ENCODE results near the gene LRRC59.

DNA sequence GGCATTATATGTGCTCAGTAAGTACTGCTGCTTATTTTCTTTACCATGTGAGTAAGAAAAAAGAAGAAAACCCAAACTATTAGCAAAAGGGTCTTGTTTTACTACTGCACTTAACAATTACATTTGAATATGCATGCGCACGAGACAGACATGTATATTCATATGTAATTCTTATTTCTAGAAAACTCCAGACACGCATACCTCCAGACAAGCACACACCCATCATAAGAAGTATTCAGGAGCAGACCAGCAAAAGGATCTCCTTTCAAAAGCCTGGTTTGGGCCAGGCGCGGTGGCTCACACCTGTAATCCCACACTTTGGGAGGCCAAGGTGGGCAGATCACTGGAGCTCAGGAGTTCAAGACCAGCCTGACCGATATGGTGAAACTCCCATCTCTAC, 7.8 kb downstream of the LRRC59 start:
- TF ChIP-seq, protein P1, sequence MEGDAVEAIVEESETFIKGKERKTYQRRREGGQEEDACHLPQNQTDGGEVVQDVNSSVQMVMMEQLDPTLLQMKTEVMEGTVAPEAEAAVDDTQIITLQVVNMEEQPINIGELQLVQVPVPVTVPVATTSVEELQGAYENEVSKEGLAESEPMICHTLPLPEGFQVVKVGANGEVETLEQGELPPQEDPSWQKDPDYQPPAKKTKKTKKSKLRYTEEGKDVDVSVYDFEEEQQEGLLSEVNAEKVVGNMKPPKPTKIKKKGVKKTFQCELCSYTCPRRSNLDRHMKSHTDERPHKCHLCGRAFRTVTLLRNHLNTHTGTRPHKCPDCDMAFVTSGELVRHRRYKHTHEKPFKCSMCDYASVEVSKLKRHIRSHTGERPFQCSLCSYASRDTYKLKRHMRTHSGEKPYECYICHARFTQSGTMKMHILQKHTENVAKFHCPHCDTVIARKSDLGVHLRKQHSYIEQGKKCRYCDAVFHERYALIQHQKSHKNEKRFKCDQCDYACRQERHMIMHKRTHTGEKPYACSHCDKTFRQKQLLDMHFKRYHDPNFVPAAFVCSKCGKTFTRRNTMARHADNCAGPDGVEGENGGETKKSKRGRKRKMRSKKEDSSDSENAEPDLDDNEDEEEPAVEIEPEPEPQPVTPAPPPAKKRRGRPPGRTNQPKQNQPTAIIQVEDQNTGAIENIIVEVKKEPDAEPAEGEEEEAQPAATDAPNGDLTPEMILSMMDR (IDR thresholded peaks at IDR 0.05; ENCODE audit: insufficient read depth, low read length, poor library complexity, severe bottlenecking): no peak
- no peak for TF ChIP-seq EZH2phosphoT487 (conservative IDR thresholded peaks at IDR 0.05; ENCODE audit: low read length)

All from SU-DHL-6 (cell line).